Endothelial cell of umbilical vein (primary cell): ENCODE results near the gene IPO11. TPM values are rescaled to one million over a fixed set of nuclear protein-coding genes. Genes with fewer than 3 reads are reported as not detected.

ENCODE experiments used
- BruUV-seq: library from RNA; stranded (reverse); fragments of 400-500 nt; replicated peaks from 2 replicates; lab custom pipeline; 2021; lab: Mats Ljungman, UMichigan
- CTCF ChIA-PET: fragments of 300-600, 350-600 bp; sonication (Branson Sonifier 250); formaldehyde crosslinking; loops from one replicate; lab custom pipeline; 2021; ENCODE audit warnings: antibody characterized with exemption, inconsistent platforms; lab: Charles Lee
- POLR2A ChIA-PET: fragments of 300-600, 350-600 bp; sonication (Branson Sonifier 250); formaldehyde crosslinking; loops from one replicate; lab custom pipeline; 2021; ENCODE audit warnings: antibody characterized with exemption, inconsistent platforms; lab: Charles Lee
- DNase-seq: peaks from one replicate; pipeline ENCODE4 v3.0.0-alpha.2; 2011; ENCODE audit warnings: low read depth, low spot score
- FAIRE-seq: peaks from 2 replicates; lab custom pipeline; 2011; peaks lifted over from hg19 to GRCh38; lab: Jason Lieb, UNC
- H2AFZ ChIP-seq: 2 replicates; pipeline ENCODE4 v1.6.0; 2012; ENCODE audit warnings: low read depth, low read length, control low read depth, inconsistent platforms
- H3K27ac ChIP-seq: 2 replicates; pipeline ENCODE4 v1.5.1; 2011; ENCODE audit warnings: low read depth, mild to moderate bottlenecking, control low read depth, low read length, moderate library complexity; ENCODE audit not compliant: insufficient read depth
- H3K27me3 ChIP-seq, 2 experiments: 2 replicates each; pipeline versions ENCODE4 v1.6.0 to v1.6.1; 2011; ENCODE audit warnings: low read length in 2 of 2, mixed read lengths in 1 of 2; ENCODE audit not compliant: control insufficient read depth in 2 of 2, insufficient read depth in 2 of 2
- H3K36me3 ChIP-seq, 2 experiments: 2 replicates in 1 of 2; 3 replicates in 1 of 2; pipeline ENCODE4 v1.5.1; 2011; ENCODE audit warnings: low read length in 2 of 2, mild to moderate bottlenecking in 1 of 2, moderate library complexity in 1 of 2; ENCODE audit not compliant: control insufficient read depth in 2 of 2, insufficient read depth in 2 of 2; ENCODE audit errors: extremely low read depth in 1 of 2
- H3K4me1 ChIP-seq: 3 replicates; pipeline ENCODE4 v1.5.1; 2011; ENCODE audit warnings: mild to moderate bottlenecking, low read length; ENCODE audit not compliant: control insufficient read depth, insufficient read depth; ENCODE audit errors: extremely low read depth
- H3K4me2 ChIP-seq: 2 replicates; pipeline ENCODE4 v1.6.1; 2011; ENCODE audit warnings: low read length, control low read depth, mixed read lengths; ENCODE audit not compliant: insufficient read depth
- H3K4me3 ChIP-seq, 3 experiments: fragments of 200-600 bp in 1 of 3; sonication (generic), shearing (Covaris generic) in 1 of 3; replicated peaks in 1 of 3; 2 replicates each; pipeline ENCODE4 v1.5.1; 2011 to 2016; ENCODE audit warnings: control low read depth in 3 of 3, low read length in 3 of 3, mild to moderate bottlenecking in 2 of 3, inconsistent platforms in 1 of 3, low read depth in 1 of 3, moderate library complexity in 1 of 3; ENCODE audit not compliant: insufficient read depth in 1 of 3
- H3K79me2 ChIP-seq: 2 replicates; pipeline ENCODE4 v1.6.0; 2012; ENCODE audit warnings: low read length, inconsistent platforms; ENCODE audit not compliant: control insufficient read depth, insufficient read depth
- H3K9ac ChIP-seq: replicated peaks from 2 replicates; pipeline ENCODE3; 2011; ENCODE audit warnings: low read length, control low read depth; ENCODE audit not compliant: insufficient read depth; ENCODE audit errors: extremely low read depth
- H3K9me1 ChIP-seq: replicated peaks from 3 replicates; pipeline ENCODE4 v1.6.0; 2011; ENCODE audit warnings: mild to moderate bottlenecking, low read length; ENCODE audit not compliant: control insufficient read depth, insufficient read depth; ENCODE audit errors: extremely low read depth
- H3K9me3 ChIP-seq: replicated peaks from 2 replicates; pipeline ENCODE4 v1.5.1; 2012; ENCODE audit warnings: low read length, inconsistent platforms; ENCODE audit not compliant: control insufficient read depth, insufficient read depth
- H4K20me1 ChIP-seq: replicated peaks from 2 replicates; pipeline ENCODE3; 2011; ENCODE audit warnings: mild to moderate bottlenecking, low read length; ENCODE audit not compliant: control insufficient read depth, insufficient read depth; ENCODE audit errors: extremely low read depth
- CTCF ChIP-seq, 2 donors: IDR thresholded peaks; 1 replicate in 1 of 2; 2 replicates in 1 of 2; pipeline ENCODE4 v1.5.1; 2011; ENCODE audit warnings: low read length in 2 of 2, mild to moderate bottlenecking in 2 of 2, moderate library complexity in 2 of 2, control low read depth in 1 of 2, inconsistent platforms in 1 of 2, low read depth in 1 of 2; ENCODE audit not compliant: insufficient read depth in 1 of 2; ENCODE audit errors: extremely low read depth in 1 of 2
- EZH2 ChIP-seq: IDR thresholded peaks from 2 replicates; pipeline ENCODE4 v1.6.1; 2012; ENCODE audit warnings: borderline replicate concordance, low read depth, mild to moderate bottlenecking, moderate library complexity, low read length, inconsistent platforms; ENCODE audit not compliant: severe bottlenecking
- FOS ChIP-seq: IDR thresholded peaks from 2 replicates; pipeline ENCODE4 v1.6.1; 2011; ENCODE audit warnings: mild to moderate bottlenecking, low read length, moderate library complexity, borderline replicate concordance; ENCODE audit not compliant: insufficient read depth
- GATA2 ChIP-seq: IDR thresholded peaks from 2 replicates; pipeline ENCODE4 v1.7.0; 2011; ENCODE audit warnings: low read depth, mild to moderate bottlenecking, moderate library complexity, mixed read lengths, low read length; ENCODE audit not compliant: insufficient read length, insufficient read depth
- JUN ChIP-seq: IDR thresholded peaks from 2 replicates; pipeline ENCODE4 v1.6.1; 2011; ENCODE audit warnings: borderline replicate concordance, low read depth; ENCODE audit not compliant: insufficient read length, insufficient read depth
- MAX ChIP-seq: IDR thresholded peaks from 2 replicates; pipeline ENCODE4 v1.6.1; 2011; ENCODE audit not compliant: insufficient read depth, insufficient read length
- MYC ChIP-seq: IDR thresholded peaks from one replicate; pipeline ENCODE4 v1.6.1; 2011; ENCODE audit warnings: mild to moderate bottlenecking, low read depth, low read length
- POLR2A ChIP-seq: IDR thresholded peaks from 2 replicates; pipeline ENCODE4 v1.6.1; 2012; ENCODE audit warnings: low read depth, mild to moderate bottlenecking, control low read depth, low read length
- dilution Hi-C: fragments of 300-500 bp; cut with MboI; formaldehyde crosslinking; loops from one replicate; pipeline ENCODE4 v1.15.0; 2019; ENCODE audit warnings: low sequenced_read_pairs; ENCODE audit not compliant: extremely low pct_ligation_motif_present
- intact Hi-C: fragments of 100-400 bp; cut with micrococcal nuclease; formaldehyde crosslinking; loops from one replicate; pipeline ENCODE4 v1.10.0; 2022
- polyA plus RNA-seq, 4 experiments: library from polyadenylated mRNA; depleted of rRNA in 3 of 4; stranded (reverse) in 3 of 4; unstranded in 1 of 4; fragments of >200 nt; gene quantifications; 2 replicates each; pipeline versions ENCODE4 v1.2.1 to v1.2.3, GENCODE V29; 2011 to 2012; ENCODE audit warnings: missing spikeins in 1 of 4
- total RNA-seq: library from RNA; stranded (reverse); gene quantifications from 2 replicates; pipeline ENCODE4 v1.2.3, GENCODE V29; 2021

The IPO11 gene
- total and polyA plus RNA-seq, 2 donors (not counting 3 experiments of a cell fraction or from before 2014, with no cell fraction given) = 38.5 to 80.9 TPM

GRCh38 chr5:62477801-62478200 lies 65.2 kb downstream of the IPO11 start:
- BruUV-seq = no TSS peak
- no peak for DNase-seq

More at GRCh38 chr5:62477801-62478200, 65.2 kb downstream of the IPO11 start:
- Histone ChIP-seq H3K79me2 (no peaks in the 10 kb centered on the region), H3K27me3 (no peaks in the 10 kb centered on the region), H3K27ac (no peak overlapping the region), H4K20me1 (no peaks in the 10 kb centered on the region), H3K9me1 (no peaks in the 10 kb centered on the region), H3K4me3 (no peak overlapping the region), H3K4me1 (peaks cover 8% of the 10 kb centered on the region), H2AFZ (no peak overlapping the region), H3K4me2 (no peak overlapping the region), H3K9ac (no peak overlapping the region), H3K9me3 (no peaks in the 10 kb centered on the region), H3K36me3 (peaks cover 0 to 2% of the 10 kb centered on the region in 2 experiments)
- POLR2A ChIA-PET = no interaction called here
- intact Hi-C loops = no loop called here
- FAIRE-seq = no peak
- CTCF ChIA-PET = no interaction called here
- TF ChIP-seq CTCF (IDR thresholded peaks at IDR 0.05; ENCODE audit: extremely low read depth in 1 of 2, insufficient read depth in 1 of 2, low read depth in 1 of 2, low read length in 2 of 2) (no peak), MAX (no peak), GATA2 (no peak), EZH2 (no peak), JUN (no peak), POLR2A (no peak), FOS (no peak), MYC (no peak)
- dilution Hi-C loops = no loop called here
